Measurements from ENCODE around the gene KRTAP3-3. TPM values are rescaled to one million over a fixed set of nuclear protein-coding genes. Genes with fewer than 3 reads are reported as not detected.

Gene KRTAP3-3
- total RNA-seq, 1 donor from 2014 or later = not detected

DNA sequence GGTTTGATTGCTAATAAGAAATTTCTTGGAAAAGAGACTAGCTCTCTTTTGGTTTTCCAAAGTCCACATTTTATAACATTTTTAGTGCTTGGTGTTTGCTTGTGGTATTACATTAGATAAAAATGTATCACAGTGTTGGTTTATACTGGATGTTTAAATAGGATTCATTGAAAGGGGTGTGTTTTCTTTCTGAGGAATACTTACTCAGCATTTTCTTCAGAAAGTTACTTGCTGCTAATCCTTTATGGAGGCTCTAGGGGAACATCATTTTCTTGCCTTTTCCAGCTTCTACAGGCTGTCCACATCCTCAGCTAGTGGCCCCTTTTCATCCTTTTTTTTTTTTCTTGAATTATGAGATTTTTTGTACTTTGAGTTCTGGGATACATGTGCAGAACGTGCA lies 26.4 kb downstream of the KRTAP3-3 start:
- Mint-ChIP-seq H3K4me3 (no peak overlapping the region), H3K9me3 (peaks cover 3% of the 10 kb centered on the region)

DNA sequence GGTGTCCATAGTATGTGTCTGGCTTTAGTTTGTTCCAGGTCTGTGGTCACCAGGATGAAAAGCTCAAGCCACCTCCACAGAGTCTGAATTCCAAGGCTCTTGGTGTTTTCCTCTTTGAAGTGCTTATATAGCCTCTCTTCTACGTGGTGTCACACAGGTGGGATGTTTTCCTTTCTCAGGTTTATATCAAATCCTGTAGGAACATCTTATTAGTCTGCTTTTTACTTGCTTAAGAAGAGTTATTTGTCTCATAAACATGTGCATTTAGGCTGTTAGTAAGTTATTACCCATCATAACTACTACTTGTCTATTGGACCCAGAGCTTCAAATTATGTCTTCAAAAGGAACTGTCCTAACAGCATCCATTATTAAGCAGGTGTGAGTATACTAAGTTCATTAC lies 27.1 kb downstream of the KRTAP3-3 start, which contains the start of gene KRT39:
Gene KRT39 (minus strand): TSS at position 101 of the 400 bp plus-strand sequence. CDS start 92 bp downstream, at position 9.
- Mint-ChIP-seq H3K27me3 (ENCODE audit: low read depth) (peaks cover 8% of the 10 kb centered on the region), H3K4me1 (no peaks in the 10 kb centered on the region), H3K36me3 (ENCODE audit: low read depth) (no peaks in the 10 kb centered on the region), H3K9me3 (peaks cover 3% of the 10 kb centered on the region), H3K27ac (ENCODE audit: unreplicated experiment) (no peak within 1 kb of the TSS), H3K4me3 (no peak within 1 kb of the TSS)
- TF ChIP-seq, protein P1, sequence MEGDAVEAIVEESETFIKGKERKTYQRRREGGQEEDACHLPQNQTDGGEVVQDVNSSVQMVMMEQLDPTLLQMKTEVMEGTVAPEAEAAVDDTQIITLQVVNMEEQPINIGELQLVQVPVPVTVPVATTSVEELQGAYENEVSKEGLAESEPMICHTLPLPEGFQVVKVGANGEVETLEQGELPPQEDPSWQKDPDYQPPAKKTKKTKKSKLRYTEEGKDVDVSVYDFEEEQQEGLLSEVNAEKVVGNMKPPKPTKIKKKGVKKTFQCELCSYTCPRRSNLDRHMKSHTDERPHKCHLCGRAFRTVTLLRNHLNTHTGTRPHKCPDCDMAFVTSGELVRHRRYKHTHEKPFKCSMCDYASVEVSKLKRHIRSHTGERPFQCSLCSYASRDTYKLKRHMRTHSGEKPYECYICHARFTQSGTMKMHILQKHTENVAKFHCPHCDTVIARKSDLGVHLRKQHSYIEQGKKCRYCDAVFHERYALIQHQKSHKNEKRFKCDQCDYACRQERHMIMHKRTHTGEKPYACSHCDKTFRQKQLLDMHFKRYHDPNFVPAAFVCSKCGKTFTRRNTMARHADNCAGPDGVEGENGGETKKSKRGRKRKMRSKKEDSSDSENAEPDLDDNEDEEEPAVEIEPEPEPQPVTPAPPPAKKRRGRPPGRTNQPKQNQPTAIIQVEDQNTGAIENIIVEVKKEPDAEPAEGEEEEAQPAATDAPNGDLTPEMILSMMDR (conservative IDR thresholded peaks at IDR 0.05) = no peak
- DNase-seq (ENCODE audit: low read depth, low spot score) = no peak

More for the DNA sequence above, 26.4 kb downstream of the KRTAP3-3 start:
- no peak overlapping the region for H3K27ac Mint-ChIP-seq (ENCODE audit: unreplicated experiment)
- H3K36me3 Mint-ChIP-seq (ENCODE audit: low read depth) = no peaks in the 10 kb centered on the region
- no peaks in the 10 kb centered on the region for H3K4me1 Mint-ChIP-seq
- TF ChIP-seq, protein P1 (conservative IDR thresholded peaks at IDR 0.05) = no peak
- H3K27me3 Mint-ChIP-seq (ENCODE audit: low read depth) = peaks cover 8% of the 10 kb centered on the region
- no peak for DNase-seq (ENCODE audit: low read depth, low spot score)

DNA sequence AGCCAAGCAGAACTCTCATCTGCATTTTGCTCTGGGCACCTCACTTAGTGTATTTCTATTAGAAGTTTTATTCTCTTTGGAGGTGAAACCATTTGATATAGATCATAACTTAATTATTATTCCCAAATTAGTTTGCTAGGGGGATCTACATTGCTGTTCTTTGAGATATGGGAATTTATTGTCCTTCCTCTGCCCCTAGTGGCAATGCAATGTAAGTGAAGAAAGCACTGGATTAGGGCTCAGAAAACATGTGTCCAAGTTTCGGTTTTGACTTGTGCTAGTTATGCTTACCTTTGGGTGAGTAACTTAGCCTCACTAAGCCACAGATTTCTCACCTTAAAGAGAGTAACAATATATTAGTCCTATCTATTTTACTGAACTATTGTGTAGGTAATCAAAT lies 30.1 kb downstream of the KRTAP3-3 start:
- DNase-seq (ENCODE audit: low read depth, low spot score) = no peak
- H3K27me3 Mint-ChIP-seq (ENCODE audit: low read depth) = peaks cover 8% of the 10 kb centered on the region
- no peaks in the 10 kb centered on the region for H3K4me1 Mint-ChIP-seq
- TF ChIP-seq, protein P1 (conservative IDR thresholded peaks at IDR 0.05) = peak; percentile 65
- no peaks in the 10 kb centered on the region for H3K36me3 Mint-ChIP-seq (ENCODE audit: low read depth)
- H3K4me3 Mint-ChIP-seq = no peak overlapping the region
- H3K9me3 Mint-ChIP-seq = peaks cover 3% of the 10 kb centered on the region
- H3K27ac Mint-ChIP-seq (ENCODE audit: unreplicated experiment) = no peak overlapping the region

DNA sequence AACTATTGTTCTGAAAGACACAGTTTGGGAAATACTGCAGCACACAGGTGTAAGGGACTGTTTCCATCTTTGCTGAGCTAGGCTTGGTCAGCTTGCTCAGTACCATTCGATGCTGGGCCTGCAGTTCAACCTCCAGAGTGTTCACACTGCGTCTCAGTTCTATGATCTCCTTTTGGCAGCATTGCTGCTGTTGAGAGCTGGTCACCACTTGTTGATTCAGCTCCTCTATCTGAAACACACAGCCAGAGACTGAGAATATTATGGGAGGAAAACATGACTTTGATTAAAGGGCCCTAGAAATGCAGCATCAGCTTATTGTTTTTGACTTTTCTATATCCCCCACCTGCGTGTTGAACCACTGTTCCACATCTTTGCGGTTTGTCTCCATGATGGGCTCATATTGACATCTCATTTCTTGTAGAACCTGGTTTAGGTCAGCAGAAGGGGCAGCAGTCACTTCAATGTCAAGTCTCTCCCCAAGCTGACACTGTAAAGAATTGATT lies 31.9 kb downstream of the KRTAP3-3 start:
- no peak for DNase-seq (ENCODE audit: low read depth, low spot score)
- TF ChIP-seq, protein P1 (conservative IDR thresholded peaks at IDR 0.05) = no peak
- H3K27ac Mint-ChIP-seq (ENCODE audit: unreplicated experiment) = no peak overlapping the region
- H3K4me1 Mint-ChIP-seq = no peaks in the 10 kb centered on the region
- H3K36me3 Mint-ChIP-seq (ENCODE audit: low read depth) = no peaks in the 10 kb centered on the region
- H3K4me3 Mint-ChIP-seq = no peak overlapping the region
- no peaks in the 10 kb centered on the region for H3K9me3 Mint-ChIP-seq
- H3K27me3 Mint-ChIP-seq (ENCODE audit: low read depth) = peaks cover 6% of the 10 kb centered on the region

DNA sequence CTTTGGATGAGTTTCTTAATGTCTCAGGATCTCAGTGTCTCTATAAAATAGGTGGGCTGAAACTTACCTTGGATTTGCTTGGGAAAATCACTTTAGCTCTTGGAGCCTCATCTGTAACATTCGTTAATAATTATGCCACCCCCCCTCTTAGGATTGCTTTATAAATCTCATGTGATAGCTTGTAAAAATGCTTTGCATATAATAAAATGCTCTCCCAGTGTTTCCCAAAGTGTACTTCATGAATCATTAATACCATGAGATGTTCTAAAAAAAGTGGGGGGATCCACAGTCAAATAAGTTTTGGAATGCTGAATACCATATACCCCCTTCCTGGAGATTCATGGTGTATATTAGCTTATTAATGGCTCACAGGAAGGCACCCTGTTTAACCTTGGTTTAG lies 32.4 kb downstream of the KRTAP3-3 start:
- Mint-ChIP-seq H3K27ac (ENCODE audit: unreplicated experiment) (no peak overlapping the region), H3K27me3 (ENCODE audit: low read depth) (peaks cover 2% of the 10 kb centered on the region)

More for the DNA sequence above, 32.4 kb downstream of the KRTAP3-3 start:
- peaks cover 4% of the 10 kb centered on the region for H3K4me1 Mint-ChIP-seq
- DNase-seq (ENCODE audit: low read depth, low spot score) = no peak
- H3K4me3 Mint-ChIP-seq = no peak overlapping the region
- no peaks in the 10 kb centered on the region for H3K36me3 Mint-ChIP-seq (ENCODE audit: low read depth)
- H3K9me3 Mint-ChIP-seq = no peaks in the 10 kb centered on the region
- TF ChIP-seq, protein P1 (conservative IDR thresholded peaks at IDR 0.05) = no peak

All from neural crest cell (in vitro differentiated cells).